GM18502 (cell line): Measurements from ENCODE around the gene CDH13.

ENCODE experiments used
- ATAC-seq: cut with Tn5 transposase; IDR thresholded peaks from one replicate; pipeline ENCODE4 v1.9.1; 2021; ENCODE audit warnings: mild to moderate bottlenecking; ENCODE audit not compliant: unreplicated experiment, poor library complexity

Gene CDH13

GRCh38 chr16:83070416-83071209 lies 443.8 kb downstream of the CDH13 start:
- no peak for ATAC-seq

DNA sequence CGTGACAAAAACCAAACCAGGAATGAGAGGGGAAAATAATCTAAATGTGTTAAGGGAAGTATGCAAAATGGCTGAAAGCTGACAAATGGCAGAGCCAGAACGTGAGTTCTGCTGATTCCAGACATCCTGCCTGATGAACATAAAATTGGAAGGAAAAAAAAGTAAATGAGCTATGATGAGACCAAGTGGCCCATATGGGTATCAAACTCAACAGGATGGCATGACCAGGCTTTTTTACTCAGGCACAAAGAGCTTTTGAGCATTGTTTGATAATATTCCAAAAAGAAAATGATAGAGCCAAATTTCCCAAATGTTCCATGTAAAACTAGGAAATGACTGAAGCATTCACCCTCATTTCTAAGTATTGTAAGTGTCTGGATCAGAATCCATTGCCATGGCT lies 449.2 kb downstream of the CDH13 start:
- ATAC-seq = no peak

DNA sequence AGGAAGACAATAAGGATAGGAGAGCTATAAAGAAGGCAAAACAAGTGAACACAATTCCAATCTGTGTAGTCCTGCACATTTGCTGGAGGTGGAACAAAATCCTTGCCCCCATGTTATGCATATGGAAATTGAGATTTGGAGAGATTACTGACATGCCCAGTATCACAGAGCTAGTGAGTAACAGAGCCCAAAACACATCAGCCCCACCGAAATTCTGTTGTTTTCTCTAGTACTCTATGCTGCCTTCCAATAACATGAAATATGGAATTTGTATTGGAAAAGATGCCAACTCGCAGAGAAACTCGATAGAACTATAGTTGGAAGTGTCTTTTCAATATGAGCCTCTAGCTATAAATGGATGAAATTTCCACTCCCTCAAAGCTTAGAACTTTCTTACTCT lies 456.6 kb downstream of the CDH13 start:
- ATAC-seq = no peak

- ATAC-seq = no peak
Observed at GRCh38 chr16:83085660-83086059, 458.9 kb downstream of the CDH13 start.

GRCh38 chr16:83095941-83096692 lies 469.3 kb downstream of the CDH13 start:
- ATAC-seq = no peak

- no peak for ATAC-seq
Observed at GRCh38 chr16:83098536-83098935, 471.8 kb downstream of the CDH13 start.

GRCh38 chr16:83100679-83101078 lies 473.9 kb downstream of the CDH13 start:
- no peak for ATAC-seq

DNA sequence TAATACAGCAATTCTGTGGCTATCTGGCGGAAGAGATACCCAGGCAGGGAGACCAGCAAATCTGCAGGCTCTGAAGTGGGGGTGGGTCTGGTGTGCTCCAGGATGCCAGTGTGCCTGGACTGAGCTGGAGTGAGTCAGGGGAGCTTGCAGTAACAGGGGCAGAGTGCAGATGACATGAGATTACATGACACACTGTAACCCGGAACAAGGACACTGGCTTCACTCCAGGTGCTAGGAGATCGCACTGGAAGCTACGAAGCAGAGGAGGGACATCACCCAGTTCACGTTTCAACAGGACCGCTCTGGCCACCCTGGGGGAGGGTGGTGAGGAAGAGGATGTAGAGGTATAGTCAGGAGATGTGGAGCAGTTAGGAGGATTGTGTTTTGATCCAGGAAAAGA lies 475.6 kb downstream of the CDH13 start:
- no peak for ATAC-seq

DNA sequence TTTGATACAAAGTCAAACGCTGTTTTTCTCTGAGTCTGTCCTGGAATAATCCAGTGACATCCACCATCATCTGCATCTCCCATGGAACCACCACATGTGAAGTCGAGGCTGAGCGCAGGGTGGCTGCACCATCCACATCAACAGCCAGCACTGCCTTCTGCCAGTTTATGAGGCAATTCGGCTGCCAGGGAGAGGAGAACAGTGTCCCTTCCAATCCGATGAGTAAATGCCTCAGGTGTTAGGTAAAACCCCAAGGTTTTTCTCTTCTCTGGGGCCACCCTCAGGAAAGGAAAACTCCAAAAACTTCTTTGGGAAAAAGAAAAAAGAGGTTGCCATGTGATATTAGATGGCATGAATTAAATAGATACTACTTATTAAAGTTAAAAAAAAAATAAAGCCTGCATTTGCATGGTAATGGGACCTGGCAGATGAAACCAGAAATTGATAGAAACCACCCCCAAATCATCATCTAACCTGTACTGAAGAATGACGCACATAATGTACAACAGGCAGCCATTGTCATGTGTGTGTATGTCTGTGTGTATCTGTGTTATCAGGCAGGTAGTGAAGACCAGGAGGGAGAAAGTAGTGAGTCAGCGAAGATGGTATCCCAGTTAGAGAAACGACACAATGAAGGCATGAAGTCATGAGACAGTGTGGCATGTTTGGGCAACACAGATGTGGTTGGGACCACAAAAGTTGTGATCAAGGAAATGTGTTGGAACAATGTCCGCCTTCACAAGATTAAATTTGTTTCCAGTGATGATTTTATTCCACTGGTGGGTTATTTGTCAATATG lies 478.7 kb downstream of the CDH13 start:
- no peak for ATAC-seq

DNA sequence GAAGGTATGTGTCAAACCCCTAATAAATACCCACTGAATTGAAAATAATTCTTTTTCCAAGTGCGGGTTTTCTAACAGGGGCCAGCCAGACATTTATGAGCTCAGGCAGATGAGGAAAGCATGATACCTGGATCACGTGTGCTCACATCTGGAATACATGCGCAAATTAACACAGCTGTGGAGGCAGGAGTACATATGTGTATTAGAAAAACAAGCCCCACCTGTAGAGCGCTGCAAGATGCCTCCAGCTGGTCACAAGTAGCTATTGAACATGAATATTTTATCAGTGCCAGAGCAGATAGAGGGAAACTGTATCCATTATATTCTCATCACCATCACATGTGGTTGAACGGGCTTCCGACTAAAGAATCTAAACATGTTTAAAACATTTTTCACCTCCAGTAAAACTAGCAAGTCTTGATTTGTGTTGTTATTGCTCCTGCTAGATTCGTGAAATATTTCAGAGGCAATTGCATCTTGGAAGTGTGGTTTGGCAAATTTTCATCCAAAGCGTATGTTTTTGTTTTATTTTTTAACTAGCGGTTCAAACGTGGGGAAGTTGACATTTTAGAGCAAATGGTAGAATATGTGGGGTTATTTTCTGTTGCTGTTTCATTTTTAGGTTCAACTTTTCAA lies 482.8 kb downstream of the CDH13 start:
- no peak for ATAC-seq

- ATAC-seq = no peak
Observed at GRCh38 chr16:83110269-83110668, 483.5 kb downstream of the CDH13 start.

GRCh38 chr16:83113317-83113716 lies 486.5 kb downstream of the CDH13 start:
- no peak for ATAC-seq

GRCh38 chr16:83113811-83114210 lies 487.0 kb downstream of the CDH13 start:
- no peak for ATAC-seq

GRCh38 chr16:83115491-83116232 lies 488.9 kb downstream of the CDH13 start:
- no peak for ATAC-seq

- ATAC-seq = no peak
Observed at GRCh38 chr16:83116274-83116892, 489.6 kb downstream of the CDH13 start.

GRCh38 chr16:83117810-83118209 lies 491.0 kb downstream of the CDH13 start:
- no peak for ATAC-seq

- ATAC-seq = no peak
Observed at GRCh38 chr16:83118365-83118764, 491.6 kb downstream of the CDH13 start.

DNA sequence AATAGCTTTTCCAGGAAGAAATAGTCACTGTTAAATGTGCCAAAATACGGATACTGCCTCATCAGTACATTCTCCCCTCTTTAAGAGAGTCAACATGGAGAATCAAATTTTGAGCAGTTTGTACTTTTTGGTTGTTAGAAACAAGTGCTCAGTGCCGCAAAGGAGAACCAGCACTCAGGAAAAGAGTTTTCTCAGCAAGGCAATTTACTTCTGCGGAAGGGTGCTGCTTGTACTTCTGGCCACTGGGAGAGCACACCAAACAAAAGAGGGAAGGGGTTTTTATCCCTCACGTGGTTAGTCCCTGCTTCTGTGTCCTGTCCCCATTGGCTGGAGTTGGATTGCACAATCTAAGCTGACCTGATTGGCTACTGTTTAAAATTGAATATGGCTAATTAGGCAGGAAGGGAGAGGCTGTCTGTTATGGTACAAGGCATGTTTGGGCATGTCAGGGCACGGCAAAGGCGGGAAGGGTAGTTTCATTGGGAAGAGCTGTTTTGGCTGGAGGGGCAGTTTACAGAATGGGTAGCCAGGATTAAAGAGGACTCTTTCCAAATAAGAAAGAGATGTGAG lies 499.3 kb downstream of the CDH13 start:
- ATAC-seq = no peak

DNA sequence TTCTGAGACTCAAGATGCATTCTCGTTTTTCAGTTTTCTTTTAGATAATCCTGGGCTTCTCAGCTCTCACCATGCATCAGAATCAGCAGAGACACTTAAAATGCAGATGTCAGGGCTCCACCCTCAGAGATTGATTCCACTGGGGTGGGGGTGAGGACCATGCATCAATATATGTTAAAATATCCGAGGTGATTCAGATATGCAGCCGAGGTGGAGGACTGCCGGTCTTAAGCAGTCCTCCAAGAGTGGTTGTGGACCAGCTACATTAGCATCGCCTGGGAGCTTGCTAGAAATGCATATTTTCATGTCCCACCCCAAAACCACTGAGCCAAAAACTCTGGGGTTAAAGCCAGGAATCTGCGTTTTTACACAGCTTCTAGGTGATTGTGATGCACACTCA lies 501.3 kb downstream of the CDH13 start:
- ATAC-seq = no peak
